ENCODE measurements around the gene FAM43A.

GRCh38 chr3:194686414-194686815, 732 bp downstream of the FAM43A start:
- TF ChIP-seq RAD21 (IDR thresholded peaks at IDR 0.05 in 1 of 2, conservative IDR thresholded peaks at IDR 0.05 in 1 of 2; ENCODE audit: low read depth in 2 of 2, low read length in 2 of 2) (no peak), YY1 (IDR thresholded peaks at IDR 0.05; ENCODE audit: low read depth, low read length) (no peak), CTCF (IDR thresholded peaks at IDR 0.05; ENCODE audit: control extremely low read depth in 1 of 3, insufficient read depth in 1 of 3, low read depth in 1 of 3, low read length in 3 of 3) (no peak), EZH2 (IDR thresholded peaks at IDR 0.05; ENCODE audit: low read depth, low read length, severe bottlenecking) (no peak), BRCA1 (IDR thresholded peaks at IDR 0.05; ENCODE audit: low read depth, low read length) (no peak), EP300 (IDR thresholded peaks at IDR 0.05; ENCODE audit: borderline replicate concordance in 1 of 2, low read depth in 2 of 2, low read length in 2 of 2) (no peak), POLR2AphosphoS5 (IDR thresholded peaks at IDR 0.05; ENCODE audit: low read depth, low read length) (no peak)
